Neuronal stem cell (in vitro differentiated cells): ENCODE data around the gene KPTN.

Experiments
- DNase-seq: peaks from one replicate; pipeline ENCODE4 v3.0.0-alpha.2; 2013; ENCODE audit warnings: low spot score
- H2AFZ ChIP-seq: one replicate; pipeline ENCODE4 v1.6.1; 2013; ENCODE audit warnings: mild to moderate bottlenecking, low read length, inconsistent platforms
- H2AK5ac ChIP-seq: 2 replicates; pipeline ENCODE4 v1.6.1; 2013; ENCODE audit warnings: low read depth, mild to moderate bottlenecking, inconsistent platforms, low read length, moderate library complexity, mixed read lengths
- H2BK120ac ChIP-seq: 2 replicates; pipeline ENCODE4 v1.6.1; 2013; ENCODE audit warnings: low read depth, mild to moderate bottlenecking, inconsistent platforms, low read length, moderate library complexity, mixed read lengths
- H2BK12ac ChIP-seq: one replicate; pipeline ENCODE4 v1.6.1; 2013; ENCODE audit warnings: low read length, inconsistent platforms
- H2BK15ac ChIP-seq: 2 replicates; pipeline ENCODE4 v1.6.1; 2013; ENCODE audit warnings: mild to moderate bottlenecking, low read length, inconsistent platforms, mixed read lengths
- H2BK5ac ChIP-seq: one replicate; pipeline ENCODE4 v1.6.1; 2013; ENCODE audit warnings: inconsistent platforms, mild to moderate bottlenecking, low read length, moderate library complexity
- H3K14ac ChIP-seq: one replicate; pipeline ENCODE4 v1.6.1; 2013; ENCODE audit warnings: low read length, inconsistent platforms
- H3K18ac ChIP-seq: 2 replicates; pipeline ENCODE4 v1.6.1; 2013; ENCODE audit warnings: low read length, inconsistent platforms
- H3K23ac ChIP-seq: 2 replicates; pipeline ENCODE4 v1.6.1; 2013; ENCODE audit warnings: low read depth, mild to moderate bottlenecking, mixed read lengths, low read length, inconsistent platforms; ENCODE audit not compliant: poor library complexity
- H3K27ac ChIP-seq: replicated peaks from 3 replicates; pipeline ENCODE4 v1.5.1; 2013; ENCODE audit warnings: low read length, inconsistent platforms
- H3K27me3 ChIP-seq, 3 experiments: 2 replicates each; pipeline ENCODE4 v1.6.1; 2013; ENCODE audit warnings: low read length in 3 of 3, mild to moderate bottlenecking in 2 of 3, inconsistent platforms in 1 of 3, low read depth in 1 of 3, mixed read lengths in 1 of 3, moderate library complexity in 1 of 3; ENCODE audit not compliant: control insufficient read depth in 3 of 3, insufficient read depth in 3 of 3
- H3K36me3 ChIP-seq, 2 donors: replicated peaks in 1 of 2; 2 replicates each; pipeline ENCODE4 v1.6.1; 2013; ENCODE audit warnings: low read length in 2 of 2; ENCODE audit not compliant: control insufficient read depth in 2 of 2, insufficient read depth in 2 of 2
- H3K4ac ChIP-seq: 2 replicates; pipeline ENCODE4 v1.6.1; 2013; ENCODE audit warnings: inconsistent platforms, mild to moderate bottlenecking, low read length, moderate library complexity
- H3K4me1 ChIP-seq, 2 donors: 1 replicate in 1 of 2; 2 replicates in 1 of 2; pipeline ENCODE4 v1.6.1; 2013; ENCODE audit warnings: low read length in 2 of 2, low read depth in 1 of 2; ENCODE audit not compliant: control insufficient read depth in 2 of 2, insufficient read depth in 1 of 2
- H3K4me2 ChIP-seq: one replicate; pipeline ENCODE4 v1.6.1; 2013; ENCODE audit warnings: mild to moderate bottlenecking, low read length, inconsistent platforms; ENCODE audit not compliant: insufficient read depth, poor library complexity, severe bottlenecking
- H3K4me3 ChIP-seq, 2 donors: 2 replicates each; pipeline ENCODE4 v1.5.1; 2013; ENCODE audit warnings: low read length in 2 of 2, mild to moderate bottlenecking in 2 of 2, inconsistent platforms in 1 of 2, moderate library complexity in 1 of 2
- H3K79me1 ChIP-seq: one replicate; pipeline ENCODE4 v1.6.1; 2013; ENCODE audit warnings: low read depth, mild to moderate bottlenecking, inconsistent platforms, low read length, moderate library complexity
- H3K9ac ChIP-seq: one replicate; pipeline ENCODE4 v1.6.1; 2013; ENCODE audit warnings: mild to moderate bottlenecking, low read depth, low read length, inconsistent platforms; ENCODE audit not compliant: poor library complexity
- H3K9me3 ChIP-seq, 2 donors: replicated peaks in 1 of 2; 2 replicates each; pipeline versions ENCODE3 to v1.6.1; 2013; ENCODE audit warnings: low read length in 2 of 2, mild to moderate bottlenecking in 2 of 2, inconsistent platforms in 1 of 2, low read depth in 1 of 2, mixed read lengths in 1 of 2, moderate library complexity in 1 of 2; ENCODE audit not compliant: control insufficient read depth in 2 of 2, insufficient read depth in 1 of 2
- H4K8ac ChIP-seq: one replicate; pipeline ENCODE4 v1.6.1; 2013; ENCODE audit warnings: low read depth, mild to moderate bottlenecking, inconsistent platforms, low read length, moderate library complexity
- H4K91ac ChIP-seq: one replicate; pipeline ENCODE4 v1.6.1; 2013; ENCODE audit warnings: low read length, low read depth, mild to moderate bottlenecking, inconsistent platforms; ENCODE audit not compliant: poor library complexity
- WGBS, 2 donors: extraction: QIAGEN DNeasy Blood & Tissue Kit; methylation state at CpG; one replicate each; pipeline ENCODE4 v1.1.7; 2013; ENCODE audit warnings: missing lambda C conversion rate in 2 of 2, mixed read lengths in 1 of 2; ENCODE audit not compliant: insufficient read length in 2 of 2, insufficient replicate concordance in 1 of 2; ENCODE audit errors: extremely low coverage in 2 of 2; 5-methylcytosine and 5-hydroxymethylcytosine counted together

Gene KPTN

DNA sequence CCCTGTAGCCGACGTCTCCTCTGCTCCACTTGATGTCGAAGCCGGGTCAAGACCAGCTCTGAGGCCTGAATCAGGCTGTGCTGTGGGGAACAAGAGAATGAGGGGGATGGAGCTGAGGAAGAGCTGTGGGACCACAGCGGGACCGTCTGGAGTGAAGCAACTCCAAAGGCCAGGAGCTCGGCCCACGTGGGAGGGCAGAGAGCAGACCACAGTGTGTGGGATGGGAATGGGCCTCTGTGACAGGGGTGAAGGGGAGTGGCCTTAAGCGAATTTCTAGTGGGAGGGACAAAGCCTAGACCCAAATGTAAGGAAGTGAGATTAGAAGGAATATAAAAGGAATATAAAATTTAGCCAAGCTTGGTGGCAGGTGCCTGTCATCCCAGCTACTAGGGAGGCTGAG is 8.6 kb downstream of the KPTN start:
- H2AK5ac ChIP-seq, result peak overlapping the region; percentile 43
- no peak overlapping the region for H3K9ac ChIP-seq
- no peak overlapping the region for H4K8ac ChIP-seq
- H3K27ac ChIP-seq, result no peak overlapping the region
- no peak overlapping the region for H3K18ac ChIP-seq
- H3K4ac ChIP-seq, result no peak overlapping the region
- peaks cover 4 to 13% of the 10 kb centered on the region in 2 donors for H3K4me1 ChIP-seq
- no peak overlapping the region for H2AFZ ChIP-seq
- no peak overlapping the region for H2BK120ac ChIP-seq
- H3K23ac ChIP-seq, result no peak overlapping the region
- H3K9me3 ChIP-seq, result no peaks in the 10 kb centered on the region
- H3K4me3 ChIP-seq, result no peak overlapping the region
- H3K79me1 ChIP-seq, result peaks cover 1% of the 10 kb centered on the region
- H4K91ac ChIP-seq, result no peak overlapping the region
- no peak overlapping the region for H3K4me2 ChIP-seq
- no peak overlapping the region for H3K14ac ChIP-seq
- DNase-seq, result no peak
- H2BK12ac ChIP-seq, result no peak overlapping the region
- no peak overlapping the region for H2BK15ac ChIP-seq
- H3K36me3 ChIP-seq, result no peaks in the 10 kb centered on the region
- no CpG with 5 or more reads among the region's 9 CpGs for WGBS, 2 donors
- H2BK5ac ChIP-seq, result peak overlapping the region; percentile 90
- peaks cover 0 to 12% (median 3%) of the 10 kb centered on the region in 3 experiments for H3K27me3 ChIP-seq

DNA sequence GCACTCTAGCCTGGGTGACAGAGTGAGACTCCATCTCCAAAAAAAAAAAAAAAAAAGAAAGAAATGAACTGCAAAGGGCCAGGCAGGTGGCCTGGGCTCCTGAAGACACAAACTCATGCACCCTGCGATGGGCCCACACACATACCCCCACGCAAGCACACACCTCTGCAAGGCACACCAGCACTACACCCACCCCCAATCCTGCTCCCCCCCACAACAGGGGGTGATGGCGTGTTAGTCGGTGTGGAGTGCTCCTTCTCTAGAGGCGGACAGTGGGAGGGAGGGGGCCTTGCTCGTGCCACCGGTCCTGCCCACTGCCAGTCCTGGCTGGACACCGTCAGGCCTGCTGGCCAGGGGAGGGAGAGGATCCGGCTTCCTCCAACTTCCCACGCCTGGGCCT is 10.7 kb downstream of the KPTN start:
- Histone ChIP-seq H2BK5ac (no peak overlapping the region), H3K4me2 (no peak overlapping the region), H3K27ac (no peak overlapping the region), H3K36me3 (no peaks in the 10 kb centered on the region), H3K79me1 (peaks cover 1% of the 10 kb centered on the region), H2BK120ac (peak overlapping the region; percentile 57), H4K8ac (no peak overlapping the region), H3K9ac (no peak overlapping the region), H2BK15ac (no peak overlapping the region), H2AFZ (no peak overlapping the region), H4K91ac (no peak overlapping the region), H3K9me3 (no peaks in the 10 kb centered on the region), H3K4ac (no peak overlapping the region), H3K18ac (no peak overlapping the region), H3K4me1 (peaks cover 9 to 26% of the 10 kb centered on the region in 2 donors), H3K27me3 (peaks cover 0 to 25% (median 3%) of the 10 kb centered on the region in 3 experiments), H3K23ac (peak overlapping the region; percentile 89), H3K4me3 (peak overlapping the region in 1 of 2 donors; percentile 1), H2BK12ac (no peak overlapping the region), H3K14ac (peak overlapping the region; percentile 38), H2AK5ac (peak overlapping the region; percentile 74)
- no CpG with 5 or more reads among the region's 10 CpGs for WGBS, 2 donors
- no peak for DNase-seq

DNA sequence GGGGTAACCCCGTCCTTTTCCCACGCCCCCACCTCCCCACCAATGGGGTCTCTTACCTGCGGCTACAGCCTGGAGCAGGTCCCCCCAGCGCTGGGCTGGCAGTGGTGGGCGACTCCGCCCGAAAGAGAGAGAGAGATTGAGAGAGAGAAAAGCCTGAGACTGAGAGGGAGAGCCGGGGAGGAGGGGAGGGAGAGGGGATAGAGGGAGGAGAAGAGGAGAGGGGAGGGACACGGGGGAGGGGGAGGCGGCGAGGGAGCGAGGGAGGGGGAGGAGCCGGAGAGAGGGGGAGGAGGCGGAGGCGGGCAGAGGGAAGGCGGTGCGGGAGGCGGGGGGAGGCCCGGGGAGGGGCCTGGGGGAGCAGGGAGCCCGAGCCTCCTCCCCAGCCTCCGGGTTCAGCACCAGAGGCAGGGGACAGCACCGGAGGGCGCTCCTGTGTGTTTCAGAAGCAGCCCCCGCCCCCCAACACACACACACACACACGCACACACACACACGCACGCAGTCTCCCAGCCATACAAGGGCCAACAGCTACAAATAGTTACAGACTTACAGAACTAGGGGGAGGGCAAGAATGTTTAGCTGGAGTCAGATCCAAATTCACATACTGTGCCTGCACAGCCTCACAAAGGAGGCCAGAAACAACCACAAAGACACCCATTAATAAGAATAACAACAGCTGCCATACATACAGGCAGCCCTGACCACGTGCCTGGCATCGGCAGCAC is 12.1 kb downstream of the KPTN start, which contains the start of gene SLC8A2:
Gene SLC8A2, minus strand, starts transcription at position 161 of the 725 bp plus-strand sequence. CDS start 5,490 bp downstream, outside the sequence.
- H2AK5ac ChIP-seq, result peak within 1 kb of the TSS; percentile 88
- peak within 1 kb of the TSS; percentile 80 for H3K4me2 ChIP-seq
- H3K18ac ChIP-seq, result peak within 1 kb of the TSS; percentile 95
- peak within 1 kb of the TSS; percentile 89 for H2AFZ ChIP-seq
- peak within 1 kb of the TSS in 1 of 2 donors; percentile 81 for H3K4me3 ChIP-seq
- H3K79me1 ChIP-seq, result peaks cover 1% of the 10 kb centered on the region
- H3K36me3 ChIP-seq, result no peaks in the 10 kb centered on the region
- no peaks in the 10 kb centered on the region for H3K9me3 ChIP-seq
- peaks cover 9 to 30% of the 10 kb centered on the region in 2 donors for H3K4me1 ChIP-seq
- no peak within 1 kb of the TSS for H2BK12ac ChIP-seq
- no peak within 1 kb of the TSS for H3K4ac ChIP-seq
- H3K14ac ChIP-seq, result peak within 1 kb of the TSS; percentile 56
- H3K27me3 ChIP-seq, result peaks cover 0 to 25% (median 3%) of the 10 kb centered on the region in 3 experiments
- H2BK5ac ChIP-seq, result peak within 1 kb of the TSS; percentile 66
- H4K91ac ChIP-seq, result no peak within 1 kb of the TSS
- peak within 1 kb of the TSS; percentile 60 for H3K9ac ChIP-seq
- no peak within 1 kb of the TSS for H3K23ac ChIP-seq
- peak within 1 kb of the TSS; percentile 92 for H2BK15ac ChIP-seq
- no peak within 1 kb of the TSS for H2BK120ac ChIP-seq
- H3K27ac ChIP-seq, result no peak within 1 kb of the TSS
- DNase-seq, result peak; percentile 94
- no CpG with 5 or more reads among the region's 29 CpGs for WGBS, 2 donors
- H4K8ac ChIP-seq, result no peak within 1 kb of the TSS

DNA sequence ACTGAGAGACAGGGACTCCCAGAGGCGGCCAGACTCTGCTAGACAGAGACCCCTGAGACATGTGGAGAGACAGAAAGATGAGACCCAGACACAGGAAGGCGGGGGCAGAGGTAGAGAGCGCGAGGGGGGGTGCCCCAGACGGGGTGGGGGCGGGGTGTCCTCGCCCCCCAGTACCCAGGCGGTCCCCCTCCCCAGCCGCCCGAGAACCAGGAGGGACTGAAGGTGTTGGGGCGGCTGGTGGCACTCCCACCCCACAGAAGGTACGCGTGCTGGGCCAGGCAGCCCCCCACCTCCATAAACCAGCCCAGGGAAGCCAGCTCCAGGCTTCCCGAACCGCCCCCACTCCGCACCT is 12.7 kb downstream of the KPTN start:
- no peaks in the 10 kb centered on the region for H3K36me3 ChIP-seq
- H2BK120ac ChIP-seq, result no peak overlapping the region
- H3K27ac ChIP-seq, result no peak overlapping the region
- H2AK5ac ChIP-seq, result peak overlapping the region; percentile 88
- H3K79me1 ChIP-seq, result peaks cover 1% of the 10 kb centered on the region
- DNase-seq, result no peak
- peak overlapping the region in 1 of 2 donors; percentile 81 for H3K4me3 ChIP-seq
- no peak overlapping the region for H4K8ac ChIP-seq
- no peak overlapping the region for H3K23ac ChIP-seq
- H3K4me2 ChIP-seq, result peak overlapping the region; percentile 80
- peak overlapping the region; percentile 92 for H2BK15ac ChIP-seq
- no CpG with 5 or more reads among the region's 16 CpGs for WGBS, 2 donors
- H2AFZ ChIP-seq, result peak overlapping the region; percentile 89
- peak overlapping the region; percentile 66 for H2BK5ac ChIP-seq
- H3K9ac ChIP-seq, result peak overlapping the region; percentile 60
- no peak overlapping the region for H4K91ac ChIP-seq
- H3K27me3 ChIP-seq, result peaks cover 0 to 25% (median 3%) of the 10 kb centered on the region in 3 experiments
- H3K9me3 ChIP-seq, result no peaks in the 10 kb centered on the region
- H3K4ac ChIP-seq, result no peak overlapping the region
- H3K14ac ChIP-seq, result peak overlapping the region; percentile 56
- peak overlapping the region; percentile 95 for H3K18ac ChIP-seq
- no peak overlapping the region for H2BK12ac ChIP-seq
- peaks cover 9 to 30% of the 10 kb centered on the region in 2 donors for H3K4me1 ChIP-seq
